Measurements from ENCODE around the gene RABL6. TPM values are rescaled to one million over a fixed set of nuclear protein-coding genes. Genes with fewer than 3 reads are reported as not detected.
"Not testable (repeated sequence)": the region's sequence is repeated elsewhere in the genome, so short reads cannot be mapped to it uniquely, and the experiment has no call there.

RABL6 gene
- total RNA-seq, 5 donors from 2014 or later (not counting 1 experiment from before 2014, with no cell fraction given), result 60.5 to 86.7 (median 82.8) TPM

- H3K36me3 Mint-ChIP-seq, result peaks cover 2% of the 10 kb centered on the region
- no peaks in the 10 kb centered on the region for H3K9me3 ChIP-seq
- ATAC-seq (replicated peaks in 1 of 4), result no peak
- H3K27ac Mint-ChIP-seq, result peak overlapping the region in 1 of 2 donors; percentile 39
- ChIA-PET CTCF (no interaction called here), POLR2A (no interaction called here)
- peaks cover 13 to 23% (median 18%) of the 10 kb centered on the region in 3 donors for H3K4me1 Mint-ChIP-seq
- peaks cover 4 to 28% of the 10 kb centered on the region in 2 experiments for H3K4me1 ChIP-seq (ENCODE audit: control insufficient read depth in 1 of 2, extremely low read depth in 1 of 2, insufficient read depth in 2 of 2, low read length in 2 of 2)
- no peak overlapping the region for H3K4me3 ChIP-seq (ENCODE audit: control insufficient read depth in 1 of 2, extremely low read depth in 1 of 2, low read length in 1 of 2)
- no peak overlapping the region for H3K27ac ChIP-seq (ENCODE audit: low read length)
- H3K27me3 ChIP-seq (replicated peaks in 1 of 2; ENCODE audit: control insufficient read depth in 2 of 2, extremely low read depth in 1 of 2, insufficient read depth in 2 of 2, low read length in 1 of 2), result no peaks in the 10 kb centered on the region
- peak overlapping the region in 2 of 3 donors; percentile 46 to 59 for H3K4me3 Mint-ChIP-seq
- WGBS (ENCODE audit: insufficient coverage), result 90% methylated on average over 9 of the region's 11 CpGs
- H3K9me3 Mint-ChIP-seq, result no peaks in the 10 kb centered on the region
- peaks cover 0 to 2% of the 10 kb centered on the region in 2 donors for H3K36me3 ChIP-seq (ENCODE audit: control insufficient read depth in 2 of 2, extremely low read depth in 1 of 2, insufficient read depth in 1 of 2, low read length in 1 of 2)
- no peak for DNase-seq
- no peaks in the 10 kb centered on the region for H3K27me3 Mint-ChIP-seq
Observed at GRCh38 chr9:136868644-136869043, 60.9 kb downstream of the RABL6 start.

- not testable (repeated sequence) for H3K27me3 ChIP-seq (replicated peaks in 1 of 2; ENCODE audit: control insufficient read depth in 2 of 2, extremely low read depth in 1 of 2, insufficient read depth in 2 of 2, low read length in 1 of 2); ATAC-seq (replicated peaks in 1 of 4); H3K4me3 ChIP-seq (ENCODE audit: control insufficient read depth in 1 of 2, extremely low read depth in 1 of 2, low read length in 1 of 2); H3K36me3 ChIP-seq (ENCODE audit: control insufficient read depth in 2 of 2, extremely low read depth in 1 of 2, insufficient read depth in 1 of 2, low read length in 1 of 2); H3K27ac ChIP-seq (ENCODE audit: low read length); H3K4me3 Mint-ChIP-seq; H3K9me3 Mint-ChIP-seq; H3K27me3 Mint-ChIP-seq; H3K27ac Mint-ChIP-seq; H3K9me3 ChIP-seq; DNase-seq; H3K36me3 Mint-ChIP-seq
- H3K4me1 ChIP-seq (ENCODE audit: control insufficient read depth in 1 of 2, extremely low read depth in 1 of 2, insufficient read depth in 2 of 2, low read length in 2 of 2), result peaks cover 4 to 21% of the 10 kb centered on the region in 2 experiments
- peaks cover 9 to 14% (median 10%) of the 10 kb centered on the region in 3 donors for H3K4me1 Mint-ChIP-seq
- ChIA-PET POLR2A (interaction anchor here in 1 of 2 donors (0.7 kb wide), 1 partner anchor 150 kb away, joined by 4 read pairs; no protein-coding TSS in a partner anchor), CTCF (interaction anchor here (0.6 to 0.7 kb wide), 2 partner anchors 32 to 49 kb away, joined by 4 to 5 read pairs; no protein-coding TSS in a partner anchor)
- WGBS (ENCODE audit: insufficient coverage), result no CpG with 5 or more reads among the region's 2 CpGs
Observed at GRCh38 chr9:136869611-136870010, 61.9 kb downstream of the RABL6 start.

- ChIA-PET POLR2A (no interaction called here), CTCF (interaction anchor here in 1 of 2 donors (0.6 kb wide), 1 partner anchor 203 kb away, joined by 5 read pairs; no protein-coding TSS in a partner anchor)
- Histone ChIP-seq H3K36me3 (ENCODE audit: control insufficient read depth in 2 of 2, extremely low read depth in 1 of 2, insufficient read depth in 1 of 2, low read length in 1 of 2) (no peaks in the 10 kb centered on the region), H3K4me1 (ENCODE audit: control insufficient read depth in 1 of 2, extremely low read depth in 1 of 2, insufficient read depth in 2 of 2, low read length in 2 of 2) (no peaks in the 10 kb centered on the region), H3K27me3 (replicated peaks in 1 of 2; ENCODE audit: control insufficient read depth in 2 of 2, extremely low read depth in 1 of 2, insufficient read depth in 2 of 2, low read length in 1 of 2) (no peaks in the 10 kb centered on the region), H3K27ac (ENCODE audit: low read length) (no peak overlapping the region), H3K9me3 (no peaks in the 10 kb centered on the region), H3K4me3 (ENCODE audit: control insufficient read depth in 1 of 2, extremely low read depth in 1 of 2, low read length in 1 of 2) (no peak overlapping the region)
- DNase-seq (no peak), ATAC-seq (replicated peaks in 1 of 4) (no peak)
- H3K4me3 Mint-ChIP-seq, result no peak overlapping the region
- no peak overlapping the region for H3K27ac Mint-ChIP-seq
- no peaks in the 10 kb centered on the region for H3K36me3 Mint-ChIP-seq
- no peaks in the 10 kb centered on the region for H3K4me1 Mint-ChIP-seq
- WGBS (ENCODE audit: insufficient coverage), result 100% methylated on average over 5 of the region's 6 CpGs
- H3K27me3 Mint-ChIP-seq, result no peaks in the 10 kb centered on the region
- H3K9me3 Mint-ChIP-seq, result no peaks in the 10 kb centered on the region
Observed at GRCh38 chr9:136875155-136875554, 67.4 kb downstream of the RABL6 start.

GRCh38 chr9:136876476-136876875, 68.7 kb downstream of the RABL6 start:
- no peaks in the 10 kb centered on the region for H3K36me3 Mint-ChIP-seq
- no peak overlapping the region for H3K4me3 ChIP-seq (ENCODE audit: control insufficient read depth in 1 of 2, extremely low read depth in 1 of 2, low read length in 1 of 2)
- no peak for ATAC-seq (replicated peaks in 1 of 4)
- H3K9me3 Mint-ChIP-seq, result no peaks in the 10 kb centered on the region
- H3K4me1 ChIP-seq (ENCODE audit: control insufficient read depth in 1 of 2, extremely low read depth in 1 of 2, insufficient read depth in 2 of 2, low read length in 2 of 2), result peaks cover 0 to 6% of the 10 kb centered on the region in 2 experiments
- 77% methylated on average over 5 of the region's 5 CpGs for WGBS (ENCODE audit: insufficient coverage)
- H3K27me3 Mint-ChIP-seq, result no peaks in the 10 kb centered on the region
- H3K27ac Mint-ChIP-seq, result no peak overlapping the region
- DNase-seq, result no peak
- H3K27ac ChIP-seq (ENCODE audit: low read length), result no peak overlapping the region
- no peaks in the 10 kb centered on the region for H3K9me3 ChIP-seq
- H3K4me1 Mint-ChIP-seq, result peaks cover 0 to 6% (median 3%) of the 10 kb centered on the region in 3 donors
- CTCF ChIA-PET, result no interaction called here
- H3K4me3 Mint-ChIP-seq, result no peak overlapping the region
- POLR2A ChIA-PET, result no interaction called here
- H3K36me3 ChIP-seq (ENCODE audit: control insufficient read depth in 2 of 2, extremely low read depth in 1 of 2, insufficient read depth in 1 of 2, low read length in 1 of 2), result no peaks in the 10 kb centered on the region
- peaks cover 0 to 3% of the 10 kb centered on the region in 2 experiments for H3K27me3 ChIP-seq (replicated peaks in 1 of 2; ENCODE audit: control insufficient read depth in 2 of 2, extremely low read depth in 1 of 2, insufficient read depth in 2 of 2, low read length in 1 of 2)

- Mint-ChIP-seq H3K36me3 (no peaks in the 10 kb centered on the region), H3K9me3 (no peaks in the 10 kb centered on the region), H3K4me1 (peaks cover 9 to 31% (median 27%) of the 10 kb centered on the region in 3 donors), H3K4me3 (peak overlapping the region in 1 of 3 donors; percentile 72), H3K27me3 (no peaks in the 10 kb centered on the region), H3K27ac (peak overlapping the region in 1 of 2 donors; percentile 76)
- H3K4me1 ChIP-seq (ENCODE audit: control insufficient read depth in 1 of 2, extremely low read depth in 1 of 2, insufficient read depth in 2 of 2, low read length in 2 of 2), result peaks cover 4 to 39% of the 10 kb centered on the region in 2 experiments
- ChIA-PET CTCF (interaction anchor here in 1 of 2 donors (0.6 to 0.9 kb wide), 2 partner anchors 22 to 213 kb away, joined by 4 read pairs; no protein-coding TSS in a partner anchor), POLR2A (interaction anchor here (0.6 to 0.7 kb wide), 3 partner anchors 8 to 197 kb away, joined by 3 to 4 read pairs (median 4); partner anchors contain the start of gene UAP1L1 (in 1 of the 2))
- ATAC-seq (replicated peaks in 1 of 4) (no peak), DNase-seq (no peak)
- WGBS (ENCODE audit: insufficient coverage), result 83% methylated on average over 8 of the region's 11 CpGs
- no peaks in the 10 kb centered on the region for H3K9me3 ChIP-seq
- H3K27me3 ChIP-seq (replicated peaks in 1 of 2; ENCODE audit: control insufficient read depth in 2 of 2, extremely low read depth in 1 of 2, insufficient read depth in 2 of 2, low read length in 1 of 2), result peaks cover 0 to 3% of the 10 kb centered on the region in 2 experiments
- no peak overlapping the region for H3K27ac ChIP-seq (ENCODE audit: low read length)
- H3K36me3 ChIP-seq (ENCODE audit: control insufficient read depth in 2 of 2, extremely low read depth in 1 of 2, insufficient read depth in 1 of 2, low read length in 1 of 2), result no peaks in the 10 kb centered on the region
- no peak overlapping the region for H3K4me3 ChIP-seq (ENCODE audit: control insufficient read depth in 1 of 2, extremely low read depth in 1 of 2, low read length in 1 of 2)
Observed at GRCh38 chr9:136880651-136881050, 72.9 kb downstream of the RABL6 start.

- Histone ChIP-seq H3K4me1 (ENCODE audit: control insufficient read depth in 1 of 2, extremely low read depth in 1 of 2, insufficient read depth in 2 of 2, low read length in 2 of 2) (peaks cover 4 to 41% of the 10 kb centered on the region in 2 experiments), H3K9me3 (no peaks in the 10 kb centered on the region), H3K4me3 (ENCODE audit: control insufficient read depth in 1 of 2, extremely low read depth in 1 of 2, low read length in 1 of 2) (peak overlapping the region in 1 of 2 donors; percentile 59), H3K27me3 (replicated peaks in 1 of 2; ENCODE audit: control insufficient read depth in 2 of 2, extremely low read depth in 1 of 2, insufficient read depth in 2 of 2, low read length in 1 of 2) (peaks cover 0 to 3% of the 10 kb centered on the region in 2 experiments), H3K27ac (ENCODE audit: low read length) (peak overlapping the region; percentile 97), H3K36me3 (ENCODE audit: control insufficient read depth in 2 of 2, extremely low read depth in 1 of 2, insufficient read depth in 1 of 2, low read length in 1 of 2) (no peaks in the 10 kb centered on the region)
- DNase-seq (peak in 3 of 35 experiments; percentile 13 to 58 (median 29)), ATAC-seq (replicated peaks in 1 of 4) (no peak)
- POLR2A ChIA-PET, result no interaction called here
- no peaks in the 10 kb centered on the region for H3K27me3 Mint-ChIP-seq
- 2% methylated on average over 8 of the region's 9 CpGs for WGBS (ENCODE audit: insufficient coverage)
- no peaks in the 10 kb centered on the region for H3K9me3 Mint-ChIP-seq
- no peaks in the 10 kb centered on the region for H3K36me3 Mint-ChIP-seq
- peak overlapping the region; percentile 86 to 89 for H3K27ac Mint-ChIP-seq
- peak overlapping the region; percentile 72 to 76 (median 72) for H3K4me3 Mint-ChIP-seq
- CTCF ChIA-PET, result no interaction called here
- peaks cover 9 to 31% (median 28%) of the 10 kb centered on the region in 3 donors for H3K4me1 Mint-ChIP-seq
Observed at GRCh38 chr9:136881691-136882108, 74.0 kb downstream of the RABL6 start.

All from T-cell (primary cell).